Tibial artery (tissue), 4 donors: ENCODE data around the gene GREB1L.

ENCODE experiments used
- DNase-seq, 2 donors: peaks; one replicate each; pipeline ENCODE4 v3.0.0-alpha.2; 2019
- H3K27ac ChIP-seq, 2 donors: fragments of 200-600 bp; sonication (generic) in 1 of 2; 1 replicate in 1 of 2; 2 replicates in 1 of 2; pipeline ENCODE4 v1.5.1; 2018 to 2019; ENCODE audit warnings: mild to moderate bottlenecking in 1 of 2
- H3K27me3 ChIP-seq, 2 donors: fragments of 200-600 bp; sonication (generic) in 1 of 2; one replicate each; pipeline versions ENCODE4 v1.5.1 to v1.6.0; 2016 to 2019
- H3K36me3 ChIP-seq, 3 donors: fragments of 200-600 bp; sonication (generic) in 2 of 3; one replicate each; pipeline ENCODE4 v1.5.1; 2016 to 2019; ENCODE audit warnings: mild to moderate bottlenecking in 2 of 3
- H3K4me1 ChIP-seq, 4 donors: fragments of 200-600 bp; sonication (generic) in 2 of 4; 1 replicate in 3 of 4; 2 replicates in 1 of 4; pipeline ENCODE4 v1.5.1; 2016 to 2019
- H3K4me3 ChIP-seq, 2 donors: fragments of 200-600 bp; sonication (generic) in 1 of 2; 1 replicate in 1 of 2; 2 replicates in 1 of 2; pipeline ENCODE4 v1.5.1; 2018 to 2019; ENCODE audit warnings: mild to moderate bottlenecking in 2 of 2
- H3K9me3 ChIP-seq, 3 donors: fragments of 200-600 bp; sonication (generic) in 1 of 3; one replicate each; pipeline ENCODE4 v1.5.1; 2016 to 2019
- intact Hi-C: fragments of 100-400 bp; cut with DNase I; formaldehyde crosslinking; loops from one replicate; pipeline ENCODE4 v1.15.0; 2023; ENCODE audit warnings: low total_unique reads
- TF ChIP-seq, protein P1 (sequence below), 2 experiments: fragments of 200-600 bp in 1 of 2; fragments of 450-650 bp in 1 of 2; IDR thresholded peaks; one replicate each; pipeline ENCODE4 v1.5.1; 2017 to 2019; ENCODE audit warnings: antibody characterized with exemption in 2 of 2, mild to moderate bottlenecking in 1 of 2, moderate library complexity in 1 of 2

The GREB1L gene

DNA sequence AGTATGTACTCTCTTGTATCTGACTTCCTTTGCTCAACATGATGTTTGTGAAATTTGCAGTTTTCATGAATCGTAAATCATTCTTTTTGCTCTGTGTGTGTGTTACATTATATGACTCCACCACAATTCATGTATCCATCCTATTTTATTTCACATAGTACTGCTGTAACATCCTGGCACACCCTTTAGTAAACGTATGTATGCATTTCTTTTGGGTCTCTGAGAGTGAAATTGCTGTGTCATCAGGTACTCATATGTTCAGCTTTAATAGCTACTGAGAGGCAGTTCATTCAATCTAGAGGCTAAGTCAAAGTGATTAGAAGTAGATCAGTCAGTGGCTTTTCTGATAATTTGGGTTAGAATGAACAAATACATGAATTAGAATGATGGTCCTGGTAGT lies 239.7 kb downstream of the GREB1L start:
- TF ChIP-seq, protein P1, sequence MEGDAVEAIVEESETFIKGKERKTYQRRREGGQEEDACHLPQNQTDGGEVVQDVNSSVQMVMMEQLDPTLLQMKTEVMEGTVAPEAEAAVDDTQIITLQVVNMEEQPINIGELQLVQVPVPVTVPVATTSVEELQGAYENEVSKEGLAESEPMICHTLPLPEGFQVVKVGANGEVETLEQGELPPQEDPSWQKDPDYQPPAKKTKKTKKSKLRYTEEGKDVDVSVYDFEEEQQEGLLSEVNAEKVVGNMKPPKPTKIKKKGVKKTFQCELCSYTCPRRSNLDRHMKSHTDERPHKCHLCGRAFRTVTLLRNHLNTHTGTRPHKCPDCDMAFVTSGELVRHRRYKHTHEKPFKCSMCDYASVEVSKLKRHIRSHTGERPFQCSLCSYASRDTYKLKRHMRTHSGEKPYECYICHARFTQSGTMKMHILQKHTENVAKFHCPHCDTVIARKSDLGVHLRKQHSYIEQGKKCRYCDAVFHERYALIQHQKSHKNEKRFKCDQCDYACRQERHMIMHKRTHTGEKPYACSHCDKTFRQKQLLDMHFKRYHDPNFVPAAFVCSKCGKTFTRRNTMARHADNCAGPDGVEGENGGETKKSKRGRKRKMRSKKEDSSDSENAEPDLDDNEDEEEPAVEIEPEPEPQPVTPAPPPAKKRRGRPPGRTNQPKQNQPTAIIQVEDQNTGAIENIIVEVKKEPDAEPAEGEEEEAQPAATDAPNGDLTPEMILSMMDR (IDR thresholded peaks at IDR 0.05): no peak
- no peak for DNase-seq
- Histone ChIP-seq H3K9me3 (no peaks in the 10 kb centered on the region), H3K27ac (no peak overlapping the region), H3K36me3 (no peaks in the 10 kb centered on the region), H3K4me1 (peaks cover 0 to 15% (median 0%) of the 10 kb centered on the region in 4 donors), H3K4me3 (no peak overlapping the region), H3K27me3 (no peaks in the 10 kb centered on the region)
- intact Hi-C loops: no loop called here

DNA sequence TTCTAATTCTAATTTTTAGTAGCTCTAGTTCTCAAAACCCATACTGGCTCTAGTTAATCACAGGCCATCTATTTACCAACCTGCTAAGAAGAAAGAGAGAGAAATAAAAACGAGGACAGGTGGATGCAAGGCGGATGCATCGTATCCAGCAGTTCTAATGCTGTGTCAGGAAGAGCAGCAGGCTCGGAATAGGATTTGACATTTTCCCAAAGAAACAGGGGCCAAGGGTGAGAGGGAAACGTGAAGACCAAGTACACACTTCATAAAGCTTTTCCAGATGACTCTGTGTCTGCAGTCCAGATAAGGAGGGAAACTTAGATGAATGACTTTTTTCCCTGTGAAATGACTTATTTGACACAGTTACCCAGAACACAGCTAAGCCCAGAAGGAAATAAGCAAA lies 241.0 kb downstream of the GREB1L start:
- H3K27ac ChIP-seq: no peak overlapping the region
- intact Hi-C loops: no loop called here
- no peaks in the 10 kb centered on the region for H3K36me3 ChIP-seq

DNA sequence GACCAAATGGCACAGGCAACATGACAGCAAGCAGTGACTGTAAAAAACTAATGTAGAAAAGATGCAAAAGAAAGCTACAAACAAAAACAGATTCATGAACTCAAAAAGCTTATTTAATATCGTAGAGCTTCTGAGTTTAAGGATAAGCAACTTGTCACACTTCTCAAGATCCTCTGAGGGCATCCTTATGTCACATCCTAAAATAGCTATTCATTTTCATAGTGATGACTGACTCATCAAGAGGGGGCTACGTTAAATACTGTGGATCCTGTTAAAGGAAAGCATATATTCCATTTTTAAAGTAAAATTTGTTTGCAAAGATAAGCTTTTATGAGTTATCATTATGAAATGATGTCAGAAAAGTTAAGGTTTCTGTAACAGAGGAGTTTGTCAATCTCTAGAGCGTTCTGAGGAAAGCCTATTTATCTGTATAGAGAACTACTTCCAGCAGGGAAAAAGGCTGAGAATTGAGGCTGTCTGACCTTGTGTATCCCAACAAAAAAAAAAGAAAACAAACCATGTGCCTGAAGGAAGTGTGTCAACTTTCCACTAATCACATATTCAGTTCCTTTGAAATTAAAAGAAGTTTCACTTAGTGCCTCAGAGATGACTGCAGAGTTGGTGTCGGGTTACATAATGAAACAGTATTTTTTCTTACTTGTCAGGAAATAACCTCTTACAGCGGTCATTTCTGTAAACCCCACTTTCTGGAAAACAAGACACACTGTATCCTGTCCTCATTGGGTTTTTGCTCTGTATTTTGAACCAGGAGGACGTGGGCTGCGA lies 243.0 kb downstream of the GREB1L start:
- intact Hi-C loops: no loop called here
- H3K4me1 ChIP-seq: peaks cover 0 to 15% (median 0%) of the 10 kb centered on the region in 4 donors
- DNase-seq: no peak
- no peak overlapping the region for H3K4me3 ChIP-seq
- H3K27ac ChIP-seq: no peak overlapping the region
- TF ChIP-seq, protein P1 (IDR thresholded peaks at IDR 0.05): no peak
- no peaks in the 10 kb centered on the region for H3K27me3 ChIP-seq
- no peaks in the 10 kb centered on the region for H3K36me3 ChIP-seq
- H3K9me3 ChIP-seq: no peaks in the 10 kb centered on the region

More for the DNA sequence above, 241.0 kb downstream of the GREB1L start:
- no peak for DNase-seq
- Histone ChIP-seq H3K27me3 (no peaks in the 10 kb centered on the region), H3K9me3 (no peaks in the 10 kb centered on the region), H3K4me3 (no peak overlapping the region), H3K4me1 (peaks cover 0 to 15% (median 0%) of the 10 kb centered on the region in 4 donors)
- TF ChIP-seq, protein P1 (IDR thresholded peaks at IDR 0.05): no peak

DNA sequence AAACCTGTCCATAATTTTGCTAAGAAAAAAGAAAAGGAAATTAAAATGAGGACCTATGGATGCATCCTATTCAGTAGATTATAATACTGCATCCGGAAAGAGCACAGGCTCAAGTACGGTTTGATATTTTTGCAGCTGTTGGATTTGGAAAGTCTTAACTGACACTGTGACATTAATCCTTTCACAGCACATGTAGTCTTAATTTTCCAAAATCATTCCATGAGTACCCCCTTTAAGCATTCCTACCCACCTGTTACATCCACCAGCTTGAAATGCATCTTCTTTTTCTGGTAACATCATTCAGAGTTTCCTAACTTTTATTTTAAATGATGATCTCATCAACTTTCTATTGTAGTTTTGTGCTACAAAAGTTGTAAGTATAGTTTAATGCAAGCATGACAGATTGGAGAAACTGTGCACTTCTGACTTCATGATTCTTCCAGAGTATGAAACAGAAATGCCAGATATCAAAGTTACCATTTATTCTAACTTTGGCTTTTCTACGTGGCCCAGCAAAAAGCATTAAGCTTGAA lies 244.9 kb downstream of the GREB1L start:
- Histone ChIP-seq H3K9me3 (no peaks in the 10 kb centered on the region), H3K36me3 (no peaks in the 10 kb centered on the region), H3K4me3 (no peak overlapping the region), H3K4me1 (peaks cover 0 to 15% (median 0%) of the 10 kb centered on the region in 4 donors), H3K27me3 (no peaks in the 10 kb centered on the region), H3K27ac (no peak overlapping the region)
- intact Hi-C loops: no loop called here
- TF ChIP-seq, protein P1 (IDR thresholded peaks at IDR 0.05): no peak
- DNase-seq: no peak

DNA sequence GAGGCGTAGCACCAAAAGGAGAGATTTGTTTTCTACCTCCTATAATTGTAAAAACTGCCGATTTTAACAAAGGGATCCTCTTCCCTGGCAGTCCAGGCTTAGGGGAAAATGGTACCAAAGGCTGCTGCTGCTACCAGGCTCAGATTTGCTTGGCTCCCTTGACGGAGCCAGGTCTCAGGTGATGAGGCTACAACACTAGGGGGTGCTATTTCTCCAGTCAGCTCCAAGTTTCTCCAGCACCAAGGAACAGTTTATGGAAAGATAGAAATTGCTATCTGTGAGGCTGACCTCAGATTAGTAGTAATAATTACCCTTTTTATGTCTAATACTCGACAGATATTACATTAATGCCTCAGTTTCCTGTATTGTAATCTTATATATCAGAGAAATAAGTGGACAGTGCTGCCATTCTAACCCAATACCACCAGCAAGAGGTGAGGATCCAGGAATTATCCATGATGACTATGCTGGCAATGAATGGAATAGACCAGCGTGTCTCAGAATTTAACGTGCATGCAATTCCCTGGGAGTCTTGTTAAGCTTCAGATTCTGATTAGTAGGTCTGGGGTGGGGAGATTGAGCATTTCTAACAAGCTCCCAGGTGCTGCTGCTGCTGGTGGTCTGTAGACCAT lies 247.2 kb downstream of the GREB1L start:
- no peak for DNase-seq
- no peaks in the 10 kb centered on the region for H3K36me3 ChIP-seq
- no peaks in the 10 kb centered on the region for H3K9me3 ChIP-seq
- H3K27ac ChIP-seq: no peak overlapping the region
- intact Hi-C loops: no loop called here
- no peak overlapping the region for H3K4me3 ChIP-seq
- H3K27me3 ChIP-seq: no peaks in the 10 kb centered on the region
- TF ChIP-seq, protein P1 (IDR thresholded peaks at IDR 0.05): peak; percentile 63 to 65
- peaks cover 0 to 2% (median 0%) of the 10 kb centered on the region in 4 donors for H3K4me1 ChIP-seq
